Fibroblast of mammary gland (primary cell): ENCODE data around the gene CTSF.
A peak's percentile ranks its signal among the peaks of the same experiment; 100 is the strongest.
"Not testable (repeated sequence)": the region's sequence is repeated elsewhere in the genome, so short reads cannot be mapped to it uniquely, and the experiment has no call there.

Experiments used
- DNase-seq: peaks from one replicate; pipeline ENCODE4 v3.0.0-alpha.2; 2010; ENCODE audit warnings: low read depth
- H3K4me3 ChIP-seq: 2 replicates; pipeline ENCODE4 v1.5.1; 2011; ENCODE audit warnings: low read depth, mild to moderate bottlenecking, low read length, moderate library complexity; ENCODE audit not compliant: control insufficient read depth
- CTCF ChIP-seq: conservative IDR thresholded peaks from 2 replicates; pipeline ENCODE4 v1.5.1; 2011; ENCODE audit warnings: low read depth, low read length, inconsistent platforms; ENCODE audit not compliant: control insufficient read depth, insufficient read depth

CTSF gene

GRCh38 chr11:66548041-66548440, 20.4 kb downstream of the CTSF start:
- H3K4me3 ChIP-seq, result no peak overlapping the region
- no peak for TF ChIP-seq CTCF
- DNase-seq, result no peak

GRCh38 chr11:66547662-66548009, 20.8 kb downstream of the CTSF start:
- no peak for DNase-seq
- no peak for TF ChIP-seq CTCF
- no peak overlapping the region for H3K4me3 ChIP-seq

- peak overlapping the region; percentile 68 for H3K4me3 ChIP-seq
- no peak for TF ChIP-seq CTCF
- DNase-seq, result no peak
Observed at GRCh38 chr11:66546966-66547661, 21.3 kb downstream of the CTSF start.

GRCh38 chr11:66546368-66546965, 21.9 kb downstream of the CTSF start, which contains the start of gene ACTN3:
Gene ACTN3, plus strand, starts transcription at chr11:66546903. Its CDS starts 35 bp downstream, at chr11:66546938.
- DNase-seq, result peak; percentile 33
- no peak for TF ChIP-seq CTCF
- H3K4me3 ChIP-seq, result peak within 1 kb of the TSS; percentile 68

- H3K4me3 ChIP-seq, result peak within 1 kb of the TSS; percentile 68
- DNase-seq, result peak; percentile 95
- no peak for TF ChIP-seq CTCF
Observed at GRCh38 chr11:66545701-66546367, 22.6 kb downstream of the CTSF start, which contains the start of gene ZDHHC24. Gene ZDHHC24, minus strand, starts transcription at chr11:66546048. Its CDS starts 45 bp downstream, at chr11:66546003.

GRCh38 chr11:66544952-66545351, 23.5 kb downstream of the CTSF start:
- H3K4me3 ChIP-seq, result peak overlapping the region; percentile 68

GRCh38 chr11:66543263-66544107, 24.9 kb downstream of the CTSF start:
- peak; percentile 43 for DNase-seq
- TF ChIP-seq CTCF, result peak; percentile 39
- no peak overlapping the region for H3K4me3 ChIP-seq

More at GRCh38 chr11:66544952-66545351, 23.5 kb downstream of the CTSF start:
- DNase-seq, result not testable (repeated sequence)
